ENCODE data around the gene PI16. TPM values are rescaled to one million over a fixed set of nuclear protein-coding genes. Genes with fewer than 3 reads are reported as not detected.

The PI16 gene
- polyA plus RNA-seq, 1 donor (not counting 4 experiments of a cell fraction or from before 2014, with no cell fraction given), result not detected

GRCh38 chr6:36908747-36909146, 45.8 kb upstream of the PI16 start:
- Histone ChIP-seq H3K9me3 (ENCODE audit: control insufficient read depth, low read depth, low read length) (no peaks in the 10 kb centered on the region), H4K20me1 (ENCODE audit: control insufficient read depth, extremely low read depth, insufficient read depth, low read length) (peaks cover 15% of the 10 kb centered on the region), H3K4me2 (ENCODE audit: control insufficient read depth, extremely low read depth, insufficient read depth, low read depth, low read length) (no peak overlapping the region), H3K79me2 (ENCODE audit: control insufficient read depth, insufficient read depth, low read length) (no peaks in the 10 kb centered on the region), H3K27ac (ENCODE audit: control insufficient read depth, insufficient read depth, low read length) (no peak overlapping the region), H3K36me3 (ENCODE audit: control insufficient read depth in 2 of 2, extremely low read depth in 1 of 2, insufficient read depth in 2 of 2, low read length in 2 of 2) (peaks cover 6 to 8% of the 10 kb centered on the region in 2 experiments), H3K9me1 (ENCODE audit: control insufficient read depth, extremely low read depth, insufficient read depth, low read length) (peaks cover 4% of the 10 kb centered on the region), H3K4me3 (ENCODE audit: control insufficient read depth in 2 of 3, extremely low read depth in 1 of 3, insufficient read depth in 2 of 3, low read depth in 1 of 3, low read length in 3 of 3) (no peak overlapping the region), H2AFZ (ENCODE audit: control insufficient read depth, low read length) (no peak overlapping the region), H3K27me3 (ENCODE audit: control insufficient read depth, extremely low read depth, insufficient read depth, low read length) (no peaks in the 10 kb centered on the region), H3K4me1 (ENCODE audit: control insufficient read depth, extremely low read depth, insufficient read depth, low read length) (peaks cover 22% of the 10 kb centered on the region), H3K9ac (ENCODE audit: control insufficient read depth, extremely low read depth, insufficient read depth, low read length) (no peak overlapping the region)
- FAIRE-seq (no peak), DNase-seq (ENCODE audit: low read depth, low spot score) (no peak)
- no peak for TF ChIP-seq EZH2 (IDR thresholded peaks at IDR 0.05; ENCODE audit: low read length)
- TF ChIP-seq CTCF (optimal IDR thresholded peaks at IDR 0.05 in 1 of 3, IDR thresholded peaks at IDR 0.05 in 1 of 3, conservative IDR thresholded peaks at IDR 0.05 in 1 of 3; ENCODE audit: extremely low read depth in 1 of 3, insufficient read depth in 2 of 3, low read length in 3 of 3), result no peak
- dilution Hi-C loops (cut with MboI; ENCODE audit: extremely low pct_ligation_motif_present, low sequenced_read_pairs), result no loop called here

- DNase-seq (ENCODE audit: low read depth, low spot score) (no peak), FAIRE-seq (no peak)
- peaks cover 19% of the 10 kb centered on the region for H4K20me1 ChIP-seq (ENCODE audit: control insufficient read depth, extremely low read depth, insufficient read depth, low read length)
- H3K4me3 ChIP-seq (ENCODE audit: control insufficient read depth in 2 of 3, extremely low read depth in 1 of 3, insufficient read depth in 2 of 3, low read depth in 1 of 3, low read length in 3 of 3), result peak overlapping the region in 2 of 3 experiments; percentile 8 to 19
- H3K9me1 ChIP-seq (ENCODE audit: control insufficient read depth, extremely low read depth, insufficient read depth, low read length), result peaks cover 4% of the 10 kb centered on the region
- no peak overlapping the region for H2AFZ ChIP-seq (ENCODE audit: control insufficient read depth, low read length)
- peaks cover 4 to 8% of the 10 kb centered on the region in 2 experiments for H3K36me3 ChIP-seq (ENCODE audit: control insufficient read depth in 2 of 2, extremely low read depth in 1 of 2, insufficient read depth in 2 of 2, low read length in 2 of 2)
- H3K79me2 ChIP-seq (ENCODE audit: control insufficient read depth, insufficient read depth, low read length), result no peaks in the 10 kb centered on the region
- peak overlapping the region; percentile 64 for H3K4me2 ChIP-seq (ENCODE audit: control insufficient read depth, extremely low read depth, insufficient read depth, low read depth, low read length)
- no peaks in the 10 kb centered on the region for H3K9me3 ChIP-seq (ENCODE audit: control insufficient read depth, low read depth, low read length)
- H3K27ac ChIP-seq (ENCODE audit: control insufficient read depth, insufficient read depth, low read length), result no peak overlapping the region
- peaks cover 30% of the 10 kb centered on the region for H3K4me1 ChIP-seq (ENCODE audit: control insufficient read depth, extremely low read depth, insufficient read depth, low read length)
- TF ChIP-seq CTCF (optimal IDR thresholded peaks at IDR 0.05 in 1 of 3, IDR thresholded peaks at IDR 0.05 in 1 of 3, conservative IDR thresholded peaks at IDR 0.05 in 1 of 3; ENCODE audit: extremely low read depth in 1 of 3, insufficient read depth in 2 of 3, low read length in 3 of 3) (no peak), EZH2 (IDR thresholded peaks at IDR 0.05; ENCODE audit: low read length) (no peak)
- H3K9ac ChIP-seq (ENCODE audit: control insufficient read depth, extremely low read depth, insufficient read depth, low read length), result no peak overlapping the region
- H3K27me3 ChIP-seq (ENCODE audit: control insufficient read depth, extremely low read depth, insufficient read depth, low read length), result no peaks in the 10 kb centered on the region
- dilution Hi-C loops (cut with MboI; ENCODE audit: extremely low pct_ligation_motif_present, low sequenced_read_pairs), result no loop called here
Measured at GRCh38 chr6:36912030-36912454, 42.5 kb upstream of the PI16 start.

Data from keratinocyte (primary cell).